Mesothelial cell of epicardium (in vitro differentiated cells): ENCODE measurements around the gene PACS2. TPM values are rescaled to one million over a fixed set of nuclear protein-coding genes. Genes with fewer than 3 reads are reported as not detected.
"Not testable (repeated sequence)": the region's sequence is repeated elsewhere in the genome, so short reads cannot be mapped to it uniquely, and the experiment has no call there.

Source experiments
- DNase-seq, 2 experiments: peaks; one replicate each; pipeline ENCODE4 v3.0.0; 2021; ENCODE audit warnings: low spot score in 2 of 2; ENCODE audit not compliant: unreplicated experiment in 2 of 2
- H3K27ac Mint-ChIP-seq: 2 replicates; pipeline ENCODE4 v1.8.0; 2021; ENCODE audit warnings: mixed read lengths
- H3K27me3 Mint-ChIP-seq: 2 replicates; pipeline ENCODE4 v1.8.0; 2021; ENCODE audit warnings: low read depth, mixed read lengths
- H3K36me3 Mint-ChIP-seq: 2 replicates; pipeline ENCODE4 v1.8.0; 2021; ENCODE audit warnings: mixed read lengths
- H3K4me1 Mint-ChIP-seq: 2 replicates; pipeline ENCODE4 v1.8.0; 2021; ENCODE audit warnings: mixed read lengths
- H3K4me3 Mint-ChIP-seq: 2 replicates; pipeline ENCODE4 v1.8.0; 2021; ENCODE audit warnings: mild to moderate bottlenecking, moderate library complexity, mixed read lengths
- H3K9me3 Mint-ChIP-seq: 2 replicates; pipeline ENCODE4 v1.8.0; 2021; ENCODE audit warnings: mixed read lengths
- CTCF ChIP-seq: fragments of 200-600 bp; sonication (generic); IDR thresholded peaks from one replicate; pipeline ENCODE4 v1.5.0; 2021; ENCODE audit warnings: antibody characterized with exemption; ENCODE audit not compliant: unreplicated experiment
- total RNA-seq: library from RNA; stranded (reverse); gene quantifications from 3 replicates; pipeline ENCODE4 v1.2.1, GENCODE V29; 2021

PACS2 gene
- total RNA-seq, 1 donor from 2014 or later = 147 TPM

- Mint-ChIP-seq H3K36me3 (peaks cover 17% of the 10 kb centered on the region), H3K4me3 (no peak overlapping the region), H3K9me3 (no peaks in the 10 kb centered on the region), H3K27ac (no peak overlapping the region), H3K27me3 (no peaks in the 10 kb centered on the region), H3K4me1 (no peaks in the 10 kb centered on the region)
- no peak for DNase-seq
- TF ChIP-seq CTCF = no peak
Observed at GRCh38 chr14:105358140-105358846, 43.7 kb downstream of the PACS2 start.

GRCh38 chr14:105358943-105359342, 44.4 kb downstream of the PACS2 start:
- DNase-seq = no peak
- H3K27ac Mint-ChIP-seq = no peak overlapping the region
- peaks cover 2% of the 10 kb centered on the region for H3K4me1 Mint-ChIP-seq
- no peaks in the 10 kb centered on the region for H3K27me3 Mint-ChIP-seq
- no peak overlapping the region for H3K4me3 Mint-ChIP-seq
- H3K36me3 Mint-ChIP-seq = peaks cover 23% of the 10 kb centered on the region
- TF ChIP-seq CTCF = no peak
- no peaks in the 10 kb centered on the region for H3K9me3 Mint-ChIP-seq

- not testable (repeated sequence) for H3K9me3 Mint-ChIP-seq, H3K27me3 Mint-ChIP-seq, H3K4me1 Mint-ChIP-seq, DNase-seq, H3K4me3 Mint-ChIP-seq, H3K27ac Mint-ChIP-seq
- peaks cover 23% of the 10 kb centered on the region for H3K36me3 Mint-ChIP-seq
Observed at GRCh38 chr14:105361412-105361811, 46.9 kb downstream of the PACS2 start.

- peaks cover 4% of the 10 kb centered on the region for H3K4me1 Mint-ChIP-seq
- no peak for TF ChIP-seq CTCF
- H3K9me3 Mint-ChIP-seq = no peaks in the 10 kb centered on the region
- H3K4me3 Mint-ChIP-seq = peak overlapping the region; percentile 45
- no peak for DNase-seq
- H3K36me3 Mint-ChIP-seq = peaks cover 22% of the 10 kb centered on the region
- H3K27me3 Mint-ChIP-seq = no peaks in the 10 kb centered on the region
- no peak overlapping the region for H3K27ac Mint-ChIP-seq
Observed at GRCh38 chr14:105363847-105364708, 49.5 kb downstream of the PACS2 start.

- Mint-ChIP-seq H3K27me3 (no peaks in the 10 kb centered on the region), H3K4me3 (no peak overlapping the region), H3K4me1 (peaks cover 4% of the 10 kb centered on the region), H3K36me3 (peaks cover 22% of the 10 kb centered on the region), H3K9me3 (no peaks in the 10 kb centered on the region), H3K27ac (no peak overlapping the region)
- TF ChIP-seq CTCF = no peak
- DNase-seq = no peak
Observed at GRCh38 chr14:105365101-105365500, 50.6 kb downstream of the PACS2 start.

- Mint-ChIP-seq H3K27me3 (no peaks in the 10 kb centered on the region), H3K36me3 (peaks cover 20% of the 10 kb centered on the region), H3K4me3 (no peak overlapping the region), H3K4me1 (peaks cover 4% of the 10 kb centered on the region), H3K9me3 (no peaks in the 10 kb centered on the region), H3K27ac (no peak overlapping the region)
- DNase-seq = no peak
- no peak for TF ChIP-seq CTCF
Observed at GRCh38 chr14:105365681-105366080, 51.1 kb downstream of the PACS2 start.
